ELR (cell line): ENCODE measurements around the gene EFCAB12.
"Not testable (repeated sequence)": the region's sequence is repeated elsewhere in the genome, so short reads cannot be mapped to it uniquely, and the experiment has no call there.

ENCODE experiments used
- DNase-seq: peaks from one replicate; pipeline ENCODE4 v3.0.0-alpha.2; 2015; ENCODE audit warnings: low read depth

The EFCAB12 gene

GRCh38 chr3:129369711-129370110 lies 58.7 kb downstream of the EFCAB12 start:
- DNase-seq = no peak

- DNase-seq = no peak
These were observed 60.6 kb downstream of the EFCAB12 start for GRCh38 chr3:129367821-129368220.

- no peak for DNase-seq
These were observed 62.1 kb downstream of the EFCAB12 start for GRCh38 chr3:129366312-129366831.

GRCh38 chr3:129365296-129366136 lies 62.9 kb downstream of the EFCAB12 start:
- no peak for DNase-seq

GRCh38 chr3:129364811-129365210 lies 63.6 kb downstream of the EFCAB12 start:
- DNase-seq = not testable (repeated sequence)

- not testable (repeated sequence) for DNase-seq
These were observed 65.1 kb downstream of the EFCAB12 start for GRCh38 chr3:129363356-129363755.

- no peak for DNase-seq
These were observed 67.6 kb downstream of the EFCAB12 start for GRCh38 chr3:129360705-129361460.

- DNase-seq = no peak
These were observed 68.2 kb downstream of the EFCAB12 start for GRCh38 chr3:129360171-129360611.

- peak; percentile 19 for DNase-seq
These were observed 69.6 kb downstream of the EFCAB12 start for GRCh38 chr3:129358772-129359371.

- DNase-seq = no peak
These were observed 70.2 kb downstream of the EFCAB12 start for GRCh38 chr3:129358177-129358771.

- DNase-seq = no peak
These were observed 70.8 kb downstream of the EFCAB12 start for GRCh38 chr3:129357616-129358015.

- no peak for DNase-seq
These were observed 71.5 kb downstream of the EFCAB12 start for GRCh38 chr3:129356756-129357425.

- DNase-seq = no peak
These were observed 74.9 kb downstream of the EFCAB12 start for GRCh38 chr3:129353589-129353941.

- DNase-seq = no peak
These were observed 75.5 kb downstream of the EFCAB12 start for GRCh38 chr3:129352650-129353588.

GRCh38 chr3:129352045-129352444 lies 76.4 kb downstream of the EFCAB12 start:
- peak; percentile 15 for DNase-seq
